OCI-LY7 (cell line): ENCODE results near the gene SCGB1C1. TPM values are rescaled to one million over a fixed set of nuclear protein-coding genes. Genes with fewer than 3 reads are reported as not detected.

Experiments
- BruUV-seq: library from RNA; stranded (reverse); fragments of 400-500 nt; replicated peaks from 2 replicates; lab custom pipeline; 2021; lab: Mats Ljungman, UMichigan
- CTCF ChIA-PET: fragments of 300-600 bp; sonication (Branson Sonifier 250); formaldehyde crosslinking; loops from one replicate; lab custom pipeline; 2022; ENCODE audit warnings: antibody characterized with exemption; ENCODE audit not compliant: unreplicated experiment; lab: Charles Lee
- POLR2A ChIA-PET: fragments of 300-600 bp; sonication (Branson Sonifier 250); formaldehyde crosslinking; loops from one replicate; lab custom pipeline; 2022; ENCODE audit warnings: antibody characterized with exemption; lab: Charles Lee
- DNase-seq: peaks from one replicate; pipeline ENCODE4 v3.0.0-alpha.2; 2015; ENCODE audit warnings: low spot score
- H2AFZ ChIP-seq: fragments of 200-600 bp; sonication (generic), shearing (Covaris generic); 2 replicates; pipeline ENCODE4 v1.6.1; 2014; ENCODE audit warnings: mild to moderate bottlenecking, antibody characterized with exemption, low read length, moderate library complexity
- H3K27ac ChIP-seq: fragments of 200-600 bp; sonication (generic); 2 replicates; pipeline ENCODE4 v1.5.1; 2014; ENCODE audit warnings: mixed run types, low read depth, mild to moderate bottlenecking, moderate library complexity, low read length, inconsistent platforms; ENCODE audit not compliant: poor library complexity, severe bottlenecking
- H3K36me3 ChIP-seq: fragments of 200-600 bp; sonication (generic); 2 replicates; pipeline ENCODE4 v1.6.1; 2014; ENCODE audit warnings: mild to moderate bottlenecking, antibody characterized with exemption, low read length, moderate library complexity, mixed read lengths; ENCODE audit not compliant: insufficient read depth
- H3K4me1 ChIP-seq: fragments of 200-600 bp; sonication (generic); 2 replicates; pipeline ENCODE4 v1.5.1; 2014; ENCODE audit warnings: mild to moderate bottlenecking, low read length; ENCODE audit not compliant: insufficient read depth, poor library complexity, severe bottlenecking
- H3K4me2 ChIP-seq: fragments of 200-600 bp; sonication (generic); 2 replicates; pipeline ENCODE4 v1.6.1; 2014; ENCODE audit warnings: mild to moderate bottlenecking, low read length
- H3K4me3 ChIP-seq: fragments of 200-600 bp; sonication (generic); 2 replicates; pipeline ENCODE4 v1.5.1; 2014; ENCODE audit warnings: mild to moderate bottlenecking, low read depth, low read length; ENCODE audit not compliant: poor library complexity, severe bottlenecking
- H3K79me2 ChIP-seq: fragments of 200-600 bp; sonication (generic); 2 replicates; pipeline ENCODE4 v1.6.1; 2016; ENCODE audit warnings: low read depth, mild to moderate bottlenecking, low read length, moderate library complexity, mixed read lengths; ENCODE audit not compliant: insufficient read depth
- H3K9me2 ChIP-seq: fragments of 200-600 bp; sonication (generic); 2 replicates; pipeline ENCODE4 v1.6.1; 2016; ENCODE audit warnings: mild to moderate bottlenecking, low read length, mixed read lengths; ENCODE audit not compliant: insufficient read depth
- H3K9me3 ChIP-seq: fragments of 200-600 bp; sonication (generic); 2 replicates; pipeline ENCODE4 v1.6.1; 2014; ENCODE audit warnings: mild to moderate bottlenecking, mixed run types, low read length, mixed read lengths
- H4K20me1 ChIP-seq: fragments of 200-600 bp; sonication (generic); 2 replicates; pipeline ENCODE4 v1.6.1; 2014; ENCODE audit warnings: mild to moderate bottlenecking, antibody characterized with exemption, low read length, moderate library complexity, mixed read lengths; ENCODE audit not compliant: insufficient read depth
- CTCF ChIP-seq: fragments of 200-600 bp; sonication (generic); conservative IDR thresholded peaks from 2 replicates; pipeline ENCODE4 v1.5.1; 2014; ENCODE audit warnings: mild to moderate bottlenecking, antibody characterized with exemption, low read length, moderate library complexity, mixed read lengths
- EZH2phosphoT487 ChIP-seq: fragments of 200-600 bp; sonication (generic); IDR thresholded peaks from 2 replicates; pipeline ENCODE4 v1.6.1; 2018; ENCODE audit warnings: low read depth, borderline replicate concordance, mild to moderate bottlenecking, mixed run types, antibody characterized with exemption, low read length, moderate library complexity, mixed read lengths
- intact Hi-C: fragments of 100-400 bp; cut with micrococcal nuclease; formaldehyde crosslinking; loops from one replicate; pipeline ENCODE4 v1.10.0; 2022; ENCODE audit not compliant: unreplicated experiment
- total RNA-seq, 2 experiments: library from RNA; depleted of rRNA in 1 of 2; stranded (reverse); fragments of >200 nt in 1 of 2; shearing (Covaris generic) in 1 of 2; gene quantifications; 2 replicates each; pipeline ENCODE4 v1.2.3, GENCODE V29; 2014 to 2022

SCGB1C1 gene
- total RNA-seq, 2 experiments from 2014 or later = not detected

GRCh38 chr11:203945-204586 is 11.2 kb downstream of the SCGB1C1 start:
- TF ChIP-seq EZH2phosphoT487 = no peak
- TF ChIP-seq CTCF = no peak
- DNase-seq = no peak
- no TSS peak for BruUV-seq
- Histone ChIP-seq H4K20me1 (no peaks in the 10 kb centered on the region), H2AFZ (no peak overlapping the region), H3K36me3 (peaks cover 26% of the 10 kb centered on the region; the same call in 1 of the 2 replicates), H3K4me2 (no peak overlapping the region), H3K9me3 (no peaks in the 10 kb centered on the region), H3K4me1 (peaks cover 12% of the 10 kb centered on the region), H3K4me3 (no peak overlapping the region), H3K9me2 (no peaks in the 10 kb centered on the region), H3K79me2 (peaks cover 21% of the 10 kb centered on the region), H3K27ac (no peak overlapping the region)
- intact Hi-C loops = no loop called here
- ChIA-PET CTCF (no interaction called here), POLR2A (no interaction called here)

GRCh38 chr11:204587-205109 is 11.8 kb downstream of the SCGB1C1 start:
- H3K4me1 ChIP-seq = peaks cover 15% of the 10 kb centered on the region
- BruUV-seq = no TSS peak

More at GRCh38 chr11:204587-205109, 11.8 kb downstream of the SCGB1C1 start:
- H3K4me3 ChIP-seq = no peak overlapping the region
- DNase-seq = no peak
- POLR2A ChIA-PET = no interaction called here
- no peak overlapping the region for H3K27ac ChIP-seq
- H2AFZ ChIP-seq = no peak overlapping the region
- no peaks in the 10 kb centered on the region for H3K9me2 ChIP-seq
- intact Hi-C loops = loop anchor here (5.0 kb wide), 3 partner anchors 153 to 303 kb away; partner anchors contain the start of genes PTDSS2 and RNH1
- H3K79me2 ChIP-seq = peaks cover 26% of the 10 kb centered on the region
- H4K20me1 ChIP-seq = no peaks in the 10 kb centered on the region
- no peak overlapping the region for H3K4me2 ChIP-seq
- CTCF ChIA-PET = no interaction called here
- no peak for TF ChIP-seq EZH2phosphoT487
- no peak for TF ChIP-seq CTCF
- no peaks in the 10 kb centered on the region for H3K9me3 ChIP-seq
- peaks cover 29% of the 10 kb centered on the region; the same call in 1 of the 2 replicates for H3K36me3 ChIP-seq
